K562 (cell line): ENCODE data around the gene NIPBL. TPM values are rescaled to one million over a fixed set of nuclear protein-coding genes. Genes with fewer than 3 reads are reported as not detected.

Source experiments
- ATAC-seq: fragments of 200-7000 bp; cut with Tn5 transposase; 3 replicates; pipeline ENCODE4 v1.9.1; 2020; ENCODE audit warnings: moderate library complexity
- BruUV-seq: library from RNA; stranded (reverse); fragments of 400-500 nt; replicated peaks from 2 replicates; lab custom pipeline; 2021; lab: Mats Ljungman, UMichigan
- CTCF ChIA-PET: fragments of 300-600 bp; formaldehyde crosslinking; extraction: SDS; loops from one replicate; lab custom pipeline; 2021; ENCODE audit warnings: low intra/inter-chr PET ratio; lab: Yijun Ruan, JAX
- POLR2A ChIA-PET: fragments of 300-600, 350-650 bp; sonication (Branson Sonifier 250); formaldehyde crosslinking; extraction: SDS; loops from one replicate; lab custom pipeline; 2021; ENCODE audit warnings: antibody characterized with exemption, inconsistent platforms; lab: Yijun Ruan, JAX
- DNase-seq, 4 experiments: peaks; one replicate each; pipeline versions ENCODE4 v3.0.0 to v3.0.0-alpha.2; 2011 to 2018; ENCODE audit warnings: low spot score in 3 of 4, mixed read lengths in 3 of 4; ENCODE audit errors: extremely low read depth in 1 of 4
- FAIRE-seq: peaks from 2 replicates; lab custom pipeline; 2011; peaks lifted over from hg19 to GRCh38; lab: Jason Lieb, UNC
- H2AFZ ChIP-seq: 2 replicates; pipeline ENCODE4 v1.6.0; 2011; ENCODE audit warnings: low read depth, low read length, control low read depth, inconsistent platforms
- H3K27ac ChIP-seq: fragments of 200-600 bp; 3 replicates; pipeline ENCODE4 v1.8.0; 2011; ENCODE audit warnings: low read depth, mild to moderate bottlenecking, control low read depth, inconsistent platforms, low read length, moderate library complexity, mixed read lengths; ENCODE audit errors: extremely low read depth
- H3K27me3 ChIP-seq, 2 experiments: fragments of 300-600 bp in 1 of 2; 2 replicates in 1 of 2; 3 replicates in 1 of 2; pipeline versions ENCODE4 v1.6.0 to v1.8.0; 2011; ENCODE audit warnings: inconsistent platforms in 2 of 2, low read length in 2 of 2, mild to moderate bottlenecking in 1 of 2, mixed read lengths in 1 of 2, moderate library complexity in 1 of 2; ENCODE audit not compliant: control insufficient read depth in 2 of 2, insufficient read depth in 2 of 2
- H3K36me3 ChIP-seq: fragments of 300-600 bp; 3 replicates; pipeline ENCODE4 v1.8.0; 2011; ENCODE audit warnings: mild to moderate bottlenecking, low read length, inconsistent platforms; ENCODE audit not compliant: control insufficient read depth, insufficient read depth
- H3K4me1 ChIP-seq, 2 experiments: fragments of 200-600 bp in 1 of 2; replicated peaks in 1 of 2; 2 replicates in 1 of 2; 3 replicates in 1 of 2; pipeline versions ENCODE4 v1.5.1 to v1.8.0; 2011; ENCODE audit warnings: inconsistent platforms in 2 of 2, low read length in 2 of 2, mild to moderate bottlenecking in 1 of 2, mixed read lengths in 1 of 2, moderate library complexity in 1 of 2; ENCODE audit not compliant: control insufficient read depth in 2 of 2, insufficient read depth in 2 of 2
- H3K4me2 ChIP-seq: 2 replicates; pipeline ENCODE4 v1.6.1; 2011; ENCODE audit warnings: low read length, control low read depth, inconsistent platforms, mixed read lengths; ENCODE audit not compliant: insufficient read depth
- H3K4me3 ChIP-seq: fragments of 200-600 bp; sonication (generic), shearing (Covaris generic); 2 replicates; pipeline ENCODE4 v1.5.1; 2016; ENCODE audit warnings: control low read depth, inconsistent platforms
- H3K79me2 ChIP-seq: fragments of 200-600 bp; 3 replicates; pipeline ENCODE4 v1.8.0; 2011; ENCODE audit warnings: low read length, inconsistent platforms; ENCODE audit not compliant: control insufficient read depth, insufficient read depth
- H3K9ac ChIP-seq, 2 experiments: 2 replicates each; pipeline versions ENCODE4 v1.6.0 to v1.6.1; 2011; ENCODE audit warnings: low read depth in 2 of 2, low read length in 2 of 2, control low read depth in 1 of 2, inconsistent platforms in 1 of 2, mild to moderate bottlenecking in 1 of 2, mixed read lengths in 1 of 2; ENCODE audit not compliant: insufficient read depth in 1 of 2
- H3K9me1 ChIP-seq: one replicate; pipeline ENCODE4 v1.6.0; 2011; ENCODE audit warnings: inconsistent platforms, mild to moderate bottlenecking, low read length, moderate library complexity; ENCODE audit not compliant: control insufficient read depth, insufficient read depth
- H3K9me3 ChIP-seq: replicated peaks from 2 replicates; pipeline ENCODE4 v1.5.1; 2011; ENCODE audit warnings: low read depth, low read length, inconsistent platforms; ENCODE audit not compliant: control insufficient read depth, insufficient read depth
- H4K20me1 ChIP-seq: replicated peaks from 2 replicates; pipeline ENCODE4 v1.6.1; 2011; ENCODE audit warnings: low read length, inconsistent platforms, mixed read lengths; ENCODE audit not compliant: control insufficient read depth, insufficient read depth
- CHD7 ChIP-seq: fragments of 200-600 bp; sonication (generic); IDR thresholded peaks from one replicate; pipeline ENCODE4 v1.6.1; 2012; ENCODE audit warnings: mild to moderate bottlenecking, low read depth, low read length, inconsistent platforms
- DLX4 ChIP-seq: fragments of 250-450 bp; sonication (Bioruptor Pico); IDR thresholded peaks from 2 replicates; pipeline ENCODE4 v1.6.1; 2021; ENCODE audit warnings: mild to moderate bottlenecking
- HIVEP1 ChIP-seq: fragments of 250-450 bp; sonication (Bioruptor Pico); IDR thresholded peaks from 2 replicates; pipeline ENCODE4 v1.4.0; 2020; ENCODE audit warnings: mild to moderate bottlenecking
- HNRNPUL1 ChIP-seq: fragments of 200-400 bp; formaldehyde crosslinking; IDR thresholded peaks from 2 replicates; pipeline ENCODE4 v1.6.1; 2017; ENCODE audit warnings: low read length
- RAD51 ChIP-seq: fragments of 450-650 bp; IDR thresholded peaks from 2 replicates; pipeline ENCODE4 v1.7.1; 2016; ENCODE audit warnings: low read depth, mild to moderate bottlenecking, borderline replicate concordance
- STAG1 ChIP-seq: sonication (generic); formaldehyde crosslinking; IDR thresholded peaks from 2 replicates; pipeline ENCODE4 v1.5.0; 2020; ENCODE audit warnings: missing genetic modification reagents, borderline replicate concordance
- TAL1 ChIP-seq: fragments of 450-650 bp; IDR thresholded peaks from 2 replicates; pipeline ENCODE4 v1.6.1; 2016; ENCODE audit warnings: mild to moderate bottlenecking
- ZNF780A ChIP-seq: fragments of 250-450 bp; sonication (Bioruptor Pico); IDR thresholded peaks from 2 replicates; pipeline ENCODE4 v1.5.0; 2021; ENCODE audit warnings: mild to moderate bottlenecking
- WGBS: fragments of 100-300 bp; shearing (Covaris generic); methylation state at CpG from one replicate; pipeline ENCODE4 v1.1.6; 2016; ENCODE audit warnings: low coverage, mixed read lengths; ENCODE audit not compliant: insufficient coverage; ENCODE audit errors: missing lambda C conversion rate; 5-methylcytosine and 5-hydroxymethylcytosine counted together
- in situ Hi-C: fragments of 300-500 bp; cut with MboI; formaldehyde crosslinking; loops from 4 replicates; pipeline ENCODE4 v1.15.0; 2018; ENCODE audit warnings: inconsistent platforms, mixed read lengths
- intact Hi-C: fragments of 100-400 bp; cut with micrococcal nuclease; formaldehyde crosslinking; loops from 2 replicates; pipeline ENCODE4 v1.14.2; 2022
- polyA plus RNA-seq, 8 experiments: library from polyadenylated mRNA; depleted of rRNA in 4 of 8; stranded (reverse) in 5 of 8; unstranded in 3 of 8; fragments of >200 nt; fragmentation: Nextera tagmentation in 2 of 8; fragmentation: Illumina TruSeq in 1 of 8; extraction: Ambion mirVana in 2 of 8; extraction: Trizol in 1 of 8; gene quantifications; 2 replicates each; pipeline versions ENCODE4 v1.2.1 to v1.2.3, GENCODE V29; 2011 to 2014; ENCODE audit warnings: inconsistent platforms in 1 of 8, missing spikeins in 1 of 8
- total RNA-seq, 7 experiments: library from RNA; depleted of rRNA in 6 of 7; stranded (reverse); fragments of >200 nt in 6 of 7; fragmentation: Illumina TruSeq in 2 of 7; extraction: Trizol in 2 of 7; gene quantifications; 2 replicates each; pipeline versions ENCODE4 v1.2.1 to v1.2.3, GENCODE V29; 2011 to 2021; ENCODE audit warnings: low replicate concordance in 1 of 7

The NIPBL gene
- total and polyA plus RNA-seq, 9 of the 15 experiments (the other 6 are each of a cell fraction or from before 2014, with no cell fraction given) = 12.9 to 56.7 (median 38.9) TPM

- no peaks in the 10 kb centered on the region for H3K79me2 ChIP-seq
- CTCF ChIA-PET = no interaction called here
- H3K36me3 ChIP-seq = peaks cover 62% of the 10 kb centered on the region
- no peak for FAIRE-seq
- H3K27me3 ChIP-seq = no peaks in the 10 kb centered on the region
- BruUV-seq = no TSS peak
- H3K4me2 ChIP-seq = no peak overlapping the region
- H3K4me1 ChIP-seq = no peaks in the 10 kb centered on the region
- H3K9me3 ChIP-seq = no peaks in the 10 kb centered on the region
- intact Hi-C loops = no loop called here
- no peak overlapping the region for H3K4me3 ChIP-seq
- no peak for DNase-seq
- WGBS = 100% methylated on average over 1 of the region's 1 CpG
- no peaks in the 10 kb centered on the region for H3K9me1 ChIP-seq
- TF ChIP-seq TAL1 (no peak), RAD51 (no peak), ZNF780A (CRISPR knock-in tag) (no peak), HNRNPUL1 (no peak), DLX4 (CRISPR knock-in tag) (no peak), CHD7 (no peak), HIVEP1 (CRISPR knock-in tag) (no peak), STAG1 (CRISPR knock-in tag) (no peak)
- POLR2A ChIA-PET = no interaction called here
- H4K20me1 ChIP-seq = no peaks in the 10 kb centered on the region
- no peak overlapping the region for H2AFZ ChIP-seq
- in situ Hi-C loops = no loop called here
- H3K9ac ChIP-seq = no peak overlapping the region
- no peak overlapping the region for H3K27ac ChIP-seq
- ATAC-seq = no peak
Observed at GRCh38 chr5:37029436-37029835, 152.9 kb downstream of the NIPBL start.
